K562 (cell line): ENCODE results near the gene PRKCB. TPM values are rescaled to one million over a fixed set of nuclear protein-coding genes. Genes with fewer than 3 reads are reported as not detected.

Experiments used
- ATAC-seq: fragments of 200-7000 bp; cut with Tn5 transposase; 3 replicates; pipeline ENCODE4 v1.9.1; 2020; ENCODE audit warnings: moderate library complexity
- BruUV-seq: library from RNA; stranded (reverse); fragments of 400-500 nt; replicated peaks from 2 replicates; lab custom pipeline; 2021; lab: Mats Ljungman, UMichigan
- CTCF ChIA-PET: fragments of 300-600 bp; formaldehyde crosslinking; extraction: SDS; loops from one replicate; lab custom pipeline; 2021; ENCODE audit warnings: low intra/inter-chr PET ratio; lab: Yijun Ruan, JAX
- POLR2A ChIA-PET: fragments of 300-600, 350-650 bp; sonication (Branson Sonifier 250); formaldehyde crosslinking; extraction: SDS; loops from one replicate; lab custom pipeline; 2021; ENCODE audit warnings: antibody characterized with exemption, inconsistent platforms; lab: Yijun Ruan, JAX
- DNase-seq, 4 experiments: peaks; one replicate each; pipeline versions ENCODE4 v3.0.0 to v3.0.0-alpha.2; 2011 to 2018; ENCODE audit warnings: low spot score in 3 of 4, mixed read lengths in 3 of 4; ENCODE audit errors: extremely low read depth in 1 of 4
- FAIRE-seq: peaks from 2 replicates; lab custom pipeline; 2011; peaks lifted over from hg19 to GRCh38; lab: Jason Lieb, UNC
- H2AFZ ChIP-seq: 2 replicates; pipeline ENCODE4 v1.6.0; 2011; ENCODE audit warnings: low read depth, low read length, control low read depth, inconsistent platforms
- H3K27ac ChIP-seq: fragments of 200-600 bp; 3 replicates; pipeline ENCODE4 v1.8.0; 2011; ENCODE audit warnings: low read depth, mild to moderate bottlenecking, control low read depth, inconsistent platforms, low read length, moderate library complexity, mixed read lengths; ENCODE audit errors: extremely low read depth
- H3K27me3 ChIP-seq, 2 experiments: fragments of 300-600 bp in 1 of 2; 2 replicates in 1 of 2; 3 replicates in 1 of 2; pipeline versions ENCODE4 v1.6.0 to v1.8.0; 2011; ENCODE audit warnings: inconsistent platforms in 2 of 2, low read length in 2 of 2, mild to moderate bottlenecking in 1 of 2, mixed read lengths in 1 of 2, moderate library complexity in 1 of 2; ENCODE audit not compliant: control insufficient read depth in 2 of 2, insufficient read depth in 2 of 2
- H3K36me3 ChIP-seq: fragments of 300-600 bp; 3 replicates; pipeline ENCODE4 v1.8.0; 2011; ENCODE audit warnings: mild to moderate bottlenecking, low read length, inconsistent platforms; ENCODE audit not compliant: control insufficient read depth, insufficient read depth
- H3K4me1 ChIP-seq, 2 experiments: fragments of 200-600 bp in 1 of 2; replicated peaks in 1 of 2; 2 replicates in 1 of 2; 3 replicates in 1 of 2; pipeline versions ENCODE4 v1.5.1 to v1.8.0; 2011; ENCODE audit warnings: inconsistent platforms in 2 of 2, low read length in 2 of 2, mild to moderate bottlenecking in 1 of 2, mixed read lengths in 1 of 2, moderate library complexity in 1 of 2; ENCODE audit not compliant: control insufficient read depth in 2 of 2, insufficient read depth in 2 of 2
- H3K4me2 ChIP-seq: 2 replicates; pipeline ENCODE4 v1.6.1; 2011; ENCODE audit warnings: low read length, control low read depth, inconsistent platforms, mixed read lengths; ENCODE audit not compliant: insufficient read depth
- H3K4me3 ChIP-seq: fragments of 200-600 bp; sonication (generic), shearing (Covaris generic); 2 replicates; pipeline ENCODE4 v1.5.1; 2016; ENCODE audit warnings: control low read depth, inconsistent platforms
- H3K79me2 ChIP-seq: fragments of 200-600 bp; 3 replicates; pipeline ENCODE4 v1.8.0; 2011; ENCODE audit warnings: low read length, inconsistent platforms; ENCODE audit not compliant: control insufficient read depth, insufficient read depth
- H3K9ac ChIP-seq, 2 experiments: 2 replicates each; pipeline versions ENCODE4 v1.6.0 to v1.6.1; 2011; ENCODE audit warnings: low read depth in 2 of 2, low read length in 2 of 2, control low read depth in 1 of 2, inconsistent platforms in 1 of 2, mild to moderate bottlenecking in 1 of 2, mixed read lengths in 1 of 2; ENCODE audit not compliant: insufficient read depth in 1 of 2
- H3K9me1 ChIP-seq: one replicate; pipeline ENCODE4 v1.6.0; 2011; ENCODE audit warnings: inconsistent platforms, mild to moderate bottlenecking, low read length, moderate library complexity; ENCODE audit not compliant: control insufficient read depth, insufficient read depth
- H3K9me3 ChIP-seq: replicated peaks from 2 replicates; pipeline ENCODE4 v1.5.1; 2011; ENCODE audit warnings: low read depth, low read length, inconsistent platforms; ENCODE audit not compliant: control insufficient read depth, insufficient read depth
- H4K20me1 ChIP-seq: replicated peaks from 2 replicates; pipeline ENCODE4 v1.6.1; 2011; ENCODE audit warnings: low read length, inconsistent platforms, mixed read lengths; ENCODE audit not compliant: control insufficient read depth, insufficient read depth
- AFF4 ChIP-seq: sonication (generic); formaldehyde crosslinking; IDR thresholded peaks from 2 replicates; pipeline ENCODE4 v1.8.0; 2023; ENCODE audit warnings: mild to moderate bottlenecking, missing genetic modification reagents
- BACH1 ChIP-seq: fragments of 200-800 bp; sonication (Bioruptor generic); IDR thresholded peaks from 2 replicates; pipeline ENCODE4 v1.6.1; 2016; ENCODE audit warnings: missing genetic modification characterization, missing compliant biosample characterization
- ELF1 ChIP-seq: fragments of 200-800 bp; sonication (Bioruptor generic); IDR thresholded peaks from 2 replicates; pipeline ENCODE4 v1.6.1; 2016; ENCODE audit warnings: missing genetic modification characterization, missing compliant biosample characterization
- ETV5 ChIP-seq: sonication (generic); formaldehyde crosslinking; IDR thresholded peaks from 2 replicates; pipeline ENCODE4 v1.4.0; 2020; ENCODE audit warnings: low read depth, mild to moderate bottlenecking, missing genetic modification reagents
- FOXA3 ChIP-seq, 2 experiments: fragments of 450-650 bp in 1 of 2; sonication (generic) in 1 of 2; formaldehyde crosslinking; IDR thresholded peaks in 1 of 2; conservative IDR thresholded peaks in 1 of 2; 2 replicates each; pipeline versions ENCODE4 v1.4.0 to v1.8.0; 2020 to 2022; ENCODE audit warnings: mild to moderate bottlenecking in 2 of 2, missing genetic modification reagents in 1 of 2
- GATAD2A ChIP-seq: fragments of 450-650 bp; IDR thresholded peaks from 2 replicates; pipeline ENCODE4 v1.6.1; 2017
- PHF8 ChIP-seq: fragments of 200-600 bp; sonication (generic); IDR thresholded peaks from 2 replicates; pipeline ENCODE4 v1.6.1; 2012; ENCODE audit warnings: mixed run types, mild to moderate bottlenecking, inconsistent platforms, low read length, moderate library complexity, borderline replicate concordance
- POLR2AphosphoS2 ChIP-seq: IDR thresholded peaks from 2 replicates; pipeline ENCODE4 v1.6.1; 2012; ENCODE audit warnings: low read length, improper control_type of control experiment
- ZBTB9 ChIP-seq: fragments of 450-650 bp; formaldehyde crosslinking; IDR thresholded peaks from 2 replicates; pipeline ENCODE4 v1.4.0; 2020; ENCODE audit warnings: mild to moderate bottlenecking, moderate library complexity
- ZNF639 ChIP-seq, 2 experiments: fragments of 200-800 bp in 1 of 2; sonication (Bioruptor generic) in 1 of 2; sonication (generic) in 1 of 2; formaldehyde crosslinking in 1 of 2; IDR thresholded peaks in 1 of 2; conservative IDR thresholded peaks in 1 of 2; 2 replicates each; pipeline versions ENCODE4 v1.5.0 to v1.6.1; 2016 to 2020; ENCODE audit warnings: missing compliant biosample characterization in 1 of 2, missing genetic modification characterization in 1 of 2, missing genetic modification reagents in 1 of 2
- ZNF740 ChIP-seq, 3 experiments: fragments of 200-800 bp in 1 of 3; sonication (Bioruptor generic) in 1 of 3; sonication (generic) in 1 of 3; formaldehyde crosslinking in 1 of 3; IDR thresholded peaks; 2 replicates each; pipeline versions ENCODE4 v1.6.1 to v1.8.0; 2016 to 2022; ENCODE audit warnings: mild to moderate bottlenecking in 2 of 3, missing compliant biosample characterization in 2 of 3, missing genetic modification characterization in 2 of 3, missing genetic modification reagents in 1 of 3
- WGBS: fragments of 100-300 bp; shearing (Covaris generic); methylation state at CpG from one replicate; pipeline ENCODE4 v1.1.6; 2016; ENCODE audit warnings: low coverage, mixed read lengths; ENCODE audit not compliant: insufficient coverage; ENCODE audit errors: missing lambda C conversion rate; 5-methylcytosine and 5-hydroxymethylcytosine counted together
- in situ Hi-C: fragments of 300-500 bp; cut with MboI; formaldehyde crosslinking; loops from 4 replicates; pipeline ENCODE4 v1.15.0; 2018; ENCODE audit warnings: inconsistent platforms, mixed read lengths
- intact Hi-C: fragments of 100-400 bp; cut with micrococcal nuclease; formaldehyde crosslinking; loops from 2 replicates; pipeline ENCODE4 v1.14.2; 2022
- polyA plus RNA-seq, 8 experiments: library from polyadenylated mRNA; depleted of rRNA in 4 of 8; stranded (reverse) in 5 of 8; unstranded in 3 of 8; fragments of >200 nt; fragmentation: Nextera tagmentation in 2 of 8; fragmentation: Illumina TruSeq in 1 of 8; extraction: Ambion mirVana in 2 of 8; extraction: Trizol in 1 of 8; gene quantifications; 2 replicates each; pipeline versions ENCODE4 v1.2.1 to v1.2.3, GENCODE V29; 2011 to 2014; ENCODE audit warnings: inconsistent platforms in 1 of 8, missing spikeins in 1 of 8
- total RNA-seq, 7 experiments: library from RNA; depleted of rRNA in 6 of 7; stranded (reverse); fragments of >200 nt in 6 of 7; fragmentation: Illumina TruSeq in 2 of 7; extraction: Trizol in 2 of 7; gene quantifications; 2 replicates each; pipeline versions ENCODE4 v1.2.1 to v1.2.3, GENCODE V29; 2011 to 2021; ENCODE audit warnings: low replicate concordance in 1 of 7

Gene PRKCB
- total and polyA plus RNA-seq, 9 of the 15 experiments (the other 6 are each of a cell fraction or from before 2014, with no cell fraction given): 49.9 to 276 (median 148) TPM

- no peak for FAIRE-seq
These were observed 117.2 kb downstream of the PRKCB start for GRCh38 chr16:23952971-23953300.

More at GRCh38 chr16:23952971-23953300, 117.2 kb downstream of the PRKCB start:
- H3K9ac ChIP-seq: peak overlapping the region in 1 of 2 experiments; percentile 64; a peak in 3 of 4 replicates
- H3K27me3 ChIP-seq: no peaks in the 10 kb centered on the region
- H3K9me3 ChIP-seq: no peaks in the 10 kb centered on the region
- H3K36me3 ChIP-seq: peaks cover 55% of the 10 kb centered on the region
- ATAC-seq (no peak), DNase-seq (no peak)
- ChIA-PET POLR2A (interaction anchor here (0.6 to 3.9 kb wide), 12 partner anchors 8 to 274 kb away, joined by 3 to 33 read pairs (median 4); partner anchors contain the start of gene PLK1), CTCF (no interaction called here)
- H3K4me3 ChIP-seq: no peak overlapping the region
- peaks cover 3% of the 10 kb centered on the region for H3K9me1 ChIP-seq
- H3K4me1 ChIP-seq: peaks cover 12 to 65% of the 10 kb centered on the region in 2 experiments
- H3K27ac ChIP-seq: peak overlapping the region; percentile 85
- peak overlapping the region; percentile 69 for H3K4me2 ChIP-seq
- peaks cover 97% of the 10 kb centered on the region for H3K79me2 ChIP-seq
- BruUV-seq: no TSS peak
- TF ChIP-seq POLR2AphosphoS2: no peak
- 0 out of 2 replicates have a peak, but pooled peaks have one; percentile 4 for TF ChIP-seq ELF1 (tag)
- no peak for TF ChIP-seq AFF4 (CRISPR knock-in tag)
- no peak for TF ChIP-seq GATAD2A
- no peak for TF ChIP-seq ZNF740 (CRISPR knock-in tag; IDR thresholded peaks at IDR 0.05)
- 0 out of 4 replicates have a peak, but pooled peaks of 1 of the 2 experiments have one; percentile 63 for TF ChIP-seq ZNF740 (tag; IDR thresholded peaks at IDR 0.05)
- TF ChIP-seq PHF8: no peak
- no peak for TF ChIP-seq FOXA3 (CRISPR knock-in tag; conservative IDR thresholded peaks at IDR 0.05 in 1 of 2, IDR thresholded peaks at IDR 0.05 in 1 of 2)
- 0 out of 4 replicates have a peak, but pooled peaks of 1 of the 2 experiments have one; percentile 3 for TF ChIP-seq ZNF639 (CRISPR knock-in tag; conservative IDR thresholded peaks at IDR 0.05 in 1 of 2, IDR thresholded peaks at IDR 0.05 in 1 of 2)
- no peak for TF ChIP-seq ETV5 (CRISPR knock-in tag)
- 0 out of 2 replicates have a peak, but pooled peaks have one; percentile 5 for TF ChIP-seq BACH1
- TF ChIP-seq ZBTB9 (CRISPR knock-in tag): 0 out of 2 replicates have a peak, but pooled peaks have one; percentile 19
- peaks cover 13% of the 10 kb centered on the region for H4K20me1 ChIP-seq
- in situ Hi-C loops: no loop called here
- intact Hi-C loops: loop anchor here (5.0 kb wide), 2 partner anchors 46 to 151 kb away; no protein-coding TSS in a partner anchor
- peak overlapping the region; percentile 62 for H2AFZ ChIP-seq
- 61% methylated on average over 5 of the region's 5 CpGs for WGBS
